IMR-90 (cell line): Measurements from ENCODE around the gene FAM98B. TPM values are rescaled to one million over a fixed set of nuclear protein-coding genes. Genes with fewer than 3 reads are reported as not detected.

Experiments
- ATAC-seq: fragments of 200-7000 bp; cut with Tn5 transposase; 2 replicates; pipeline ENCODE4 v1.9.1; 2020; ENCODE audit warnings: low read depth, mild to moderate bottlenecking, moderate library complexity
- BruUV-seq: library from RNA; stranded (reverse); fragments of 400-500 nt; replicated peaks from 2 replicates; lab custom pipeline; 2021; lab: Mats Ljungman, UMichigan
- CTCF ChIA-PET: fragments of 300-600 bp; formaldehyde crosslinking; extraction: SDS; loops from one replicate; lab custom pipeline; 2021; ENCODE audit warnings: antibody characterized with exemption; lab: Yijun Ruan, JAX
- POLR2A ChIA-PET: fragments of 300-600 bp; sonication (Branson Sonifier 250); formaldehyde crosslinking; loops from one replicate; lab custom pipeline; 2022; ENCODE audit warnings: antibody characterized with exemption; ENCODE audit not compliant: unreplicated experiment; lab: Charles Lee
- DNase-seq: peaks from one replicate; pipeline ENCODE4 v3.0.0; 2013
- H2AFZ ChIP-seq: replicated peaks from 2 replicates; pipeline ENCODE3; 2013; ENCODE audit warnings: low read length, mild to moderate bottlenecking; ENCODE audit not compliant: poor library complexity
- H2AK5ac ChIP-seq: 2 replicates; pipeline ENCODE4 v1.6.1; 2013; ENCODE audit warnings: low read depth, low read length, inconsistent platforms
- H2AK9ac ChIP-seq: replicated peaks from 2 replicates; pipeline ENCODE3; 2013; ENCODE audit warnings: mild to moderate bottlenecking, low read depth, low read length, moderate library complexity; ENCODE audit not compliant: poor library complexity
- H2BK120ac ChIP-seq: 2 replicates; pipeline ENCODE4 v1.6.1; 2013; ENCODE audit warnings: low read depth, low read length, inconsistent platforms
- H2BK15ac ChIP-seq: 3 replicates; pipeline ENCODE4 v1.6.1; 2013; ENCODE audit warnings: low read depth, low read length, inconsistent platforms
- H2BK20ac ChIP-seq: 2 replicates; pipeline ENCODE4 v1.6.1; 2013; ENCODE audit warnings: low read depth, mild to moderate bottlenecking, inconsistent platforms, low read length, moderate library complexity
- H2BK5ac ChIP-seq: 2 replicates; pipeline ENCODE4 v1.6.1; 2013; ENCODE audit warnings: mild to moderate bottlenecking, low read depth, low read length, inconsistent platforms; ENCODE audit not compliant: poor library complexity, severe bottlenecking
- H3K14ac ChIP-seq: replicated peaks from 2 replicates; pipeline ENCODE4 v1.6.1; 2013; ENCODE audit warnings: low read depth, low read length, inconsistent platforms
- H3K18ac ChIP-seq: 2 replicates; pipeline ENCODE4 v1.6.1; 2013; ENCODE audit warnings: low read depth, low read length, control low read depth
- H3K23ac ChIP-seq: 2 replicates; pipeline ENCODE4 v1.6.1; 2013; ENCODE audit warnings: low read depth, low read length, inconsistent platforms
- H3K27ac ChIP-seq: 2 replicates; pipeline ENCODE4 v1.5.1; 2013; ENCODE audit warnings: mild to moderate bottlenecking, control low read depth, low read length; ENCODE audit not compliant: insufficient read depth
- H3K27me3 ChIP-seq: 2 replicates; pipeline ENCODE4 v1.6.1; 2013; ENCODE audit warnings: low read length; ENCODE audit not compliant: control insufficient read depth, insufficient read depth
- H3K36me3 ChIP-seq: 2 replicates; pipeline ENCODE4 v1.6.1; 2013; ENCODE audit warnings: low read length, mixed read lengths; ENCODE audit not compliant: control insufficient read depth, insufficient read depth
- H3K4ac ChIP-seq: 2 replicates; pipeline ENCODE4 v1.6.1; 2013; ENCODE audit warnings: low read depth, low read length, inconsistent platforms
- H3K4me1 ChIP-seq: 2 replicates; pipeline ENCODE4 v1.6.1; 2013; ENCODE audit warnings: low read length, mixed read lengths; ENCODE audit not compliant: control insufficient read depth, insufficient read depth
- H3K4me2 ChIP-seq: 2 replicates; pipeline ENCODE4 v1.6.1; 2013; ENCODE audit warnings: low read depth, mild to moderate bottlenecking, control low read depth, low read length, moderate library complexity
- H3K4me3 ChIP-seq: 2 replicates; pipeline ENCODE4 v1.5.1; 2013; ENCODE audit warnings: low read depth, mild to moderate bottlenecking, control low read depth, low read length, moderate library complexity; ENCODE audit not compliant: insufficient read depth
- H3K56ac ChIP-seq: 2 replicates; pipeline ENCODE4 v1.6.1; 2013; ENCODE audit warnings: low read length, inconsistent platforms; ENCODE audit not compliant: insufficient read depth; ENCODE audit errors: extremely low read depth
- H3K79me1 ChIP-seq, 2 experiments: 2 replicates each; pipeline ENCODE4 v1.6.1; 2013; ENCODE audit warnings: low read length in 2 of 2, inconsistent platforms in 1 of 2, low read depth in 1 of 2
- H3K9ac ChIP-seq: 2 replicates; pipeline ENCODE4 v1.6.1; 2013; ENCODE audit warnings: low read depth, low read length, control low read depth
- H3K9me1 ChIP-seq: 2 replicates; pipeline ENCODE4 v1.6.1; 2013; ENCODE audit warnings: low read length, inconsistent platforms; ENCODE audit not compliant: insufficient read depth
- H3K9me3 ChIP-seq: 2 replicates; pipeline ENCODE4 v1.6.1; 2013; ENCODE audit warnings: low read length; ENCODE audit not compliant: control insufficient read depth, insufficient read depth
- H4K20me1 ChIP-seq: 2 replicates; pipeline ENCODE4 v1.6.1; 2013; ENCODE audit warnings: low read length, inconsistent platforms; ENCODE audit not compliant: insufficient read depth
- H4K5ac ChIP-seq: 2 replicates; pipeline ENCODE4 v1.6.1; 2013; ENCODE audit warnings: mild to moderate bottlenecking, low read depth, low read length, control low read depth
- H4K8ac ChIP-seq, 2 experiments: 2 replicates each; pipeline ENCODE4 v1.6.1; 2013; ENCODE audit warnings: low read depth in 2 of 2, low read length in 2 of 2, control low read depth in 1 of 2, inconsistent platforms in 1 of 2
- H4K91ac ChIP-seq: 2 replicates; pipeline ENCODE4 v1.6.1; 2013; ENCODE audit warnings: low read depth, low read length, inconsistent platforms; ENCODE audit not compliant: insufficient read depth
- CEBPB ChIP-seq: IDR thresholded peaks from 2 replicates; pipeline ENCODE4 v1.6.1; 2012; ENCODE audit warnings: low read depth, low read length, improper control_type of control experiment
- CTCF ChIP-seq: conservative IDR thresholded peaks from 2 replicates; pipeline ENCODE4 v1.5.1; 2012; ENCODE audit warnings: mild to moderate bottlenecking, low read depth, low read length, improper control_type of control experiment
- MXI1 ChIP-seq: IDR thresholded peaks from 2 replicates; pipeline ENCODE4 v1.6.1; 2012; ENCODE audit warnings: low read depth, mild to moderate bottlenecking, low read length, moderate library complexity, borderline replicate concordance
- RAD21 ChIP-seq: IDR thresholded peaks from 2 replicates; pipeline ENCODE4 v1.6.1; 2012; ENCODE audit warnings: low read length, improper control_type of control experiment
- SMC3 ChIP-seq: fragments of 150-350 bp; IDR thresholded peaks from 2 replicates; pipeline ENCODE4 v1.6.1; 2016; ENCODE audit warnings: low read depth, mild to moderate bottlenecking, antibody characterized with exemption, low read length, moderate library complexity
- WGBS, 2 experiments: methylation state at CpG; one replicate each; pipeline versions ENCODE4 v1.1.5 to v1.1.7; 2013; ENCODE audit warnings: missing lambda C conversion rate in 2 of 2; ENCODE audit not compliant: insufficient read length in 1 of 2; ENCODE audit errors: extremely low coverage in 2 of 2; 5-methylcytosine and 5-hydroxymethylcytosine counted together
- dilution Hi-C: fragments of 300-500 bp; cut with HindIII; formaldehyde crosslinking; loops from one replicate; pipeline ENCODE4 v1.14.3; 2018; ENCODE audit warnings: low sequenced_read_pairs; ENCODE audit not compliant: unreplicated experiment
- in situ Hi-C: fragments of 300-500 bp; cut with MboI; formaldehyde crosslinking; loops from 3 replicates; pipeline ENCODE4 v1.14.3; 2019; ENCODE audit warnings: low sequenced_read_pairs, inconsistent platforms, mixed read lengths
- intact Hi-C: fragments of 100-400 bp; cut with micrococcal nuclease; formaldehyde crosslinking; loops from 2 replicates; pipeline ENCODE4 v1.10.0; 2022
- polyA plus RNA-seq, 3 experiments: library from polyadenylated mRNA; depleted of rRNA; stranded (reverse); fragments of >200 nt; gene quantifications; 2 replicates each; pipeline ENCODE4 v1.2.3, GENCODE V29; 2012; ENCODE audit warnings: low replicate concordance in 1 of 3
- total RNA-seq: library from RNA; depleted of rRNA; stranded (reverse); fragments of >200 nt; gene quantifications from 2 replicates; pipeline ENCODE4 v1.2.3, GENCODE V29; 2012

FAM98B gene
- total and polyA plus RNA-seq, 2 of the 4 experiments (the other 2 are of a cell fraction), result 2.7 to 12.2 TPM

GRCh38 chr15:38424101-38424552, 29.8 kb upstream of the FAM98B start:
- Histone ChIP-seq H3K4me2 (no peak overlapping the region), H3K18ac (no peak overlapping the region), H2AFZ (no peak overlapping the region), H3K4me1 (no peaks in the 10 kb centered on the region), H3K9me3 (peaks cover 4% of the 10 kb centered on the region), H4K91ac (no peak overlapping the region), H2BK20ac (no peak overlapping the region), H3K4ac (no peak overlapping the region), H3K9me1 (no peaks in the 10 kb centered on the region), H3K4me3 (no peak overlapping the region), H3K27me3 (peaks cover 32% of the 10 kb centered on the region), H3K79me1 (no peaks in the 10 kb centered on the region), H3K14ac (no peak overlapping the region), H2AK9ac (no peak overlapping the region), H4K8ac (no peak overlapping the region), H3K9ac (no peak overlapping the region), H3K36me3 (no peaks in the 10 kb centered on the region), H3K56ac (no peak overlapping the region), H2BK15ac (no peak overlapping the region), H3K23ac (no peak overlapping the region), H3K27ac (no peak overlapping the region), H4K20me1 (no peaks in the 10 kb centered on the region), H4K5ac (no peak overlapping the region), H2AK5ac (no peak overlapping the region), H2BK120ac (no peak overlapping the region), H2BK5ac (no peak overlapping the region)
- ATAC-seq, result no peak
- no CpG with 5 or more reads among the region's 4 CpGs for WGBS, 2 experiments
- ChIA-PET POLR2A (no interaction called here), CTCF (interaction anchor here (0.6 to 1.1 kb wide), 2 partner anchors 16 to 770 kb away, joined by 3 to 5 read pairs; no protein-coding TSS in a partner anchor)
- TF ChIP-seq CTCF (no peak), MXI1 (no peak), RAD21 (no peak), SMC3 (no peak), CEBPB (no peak)
- dilution Hi-C loops (no loop called here), intact Hi-C loops (no loop called here), in situ Hi-C loops (no loop called here)
- DNase-seq, result no peak
- BruUV-seq, result no TSS peak
